GM12872 (cell line): ENCODE measurements around the gene CFAP61.

ENCODE experiments used
- CTCF ChIP-seq: IDR thresholded peaks from 3 replicates; pipeline ENCODE4 v1.5.1; 2011; ENCODE audit warnings: low read depth, mild to moderate bottlenecking, low read length, moderate library complexity; ENCODE audit not compliant: insufficient read depth

The CFAP61 gene

GRCh38 chr20:20342066-20342465 lies 289.7 kb downstream of the CFAP61 start:
- TF ChIP-seq CTCF = no peak

- no peak for TF ChIP-seq CTCF
These were observed 291.6 kb downstream of the CFAP61 start for GRCh38 chr20:20343932-20344331.

GRCh38 chr20:20344476-20344875 lies 292.1 kb downstream of the CFAP61 start:
- no peak for TF ChIP-seq CTCF

GRCh38 chr20:20353576-20353975 lies 301.2 kb downstream of the CFAP61 start:
- TF ChIP-seq CTCF = no peak

GRCh38 chr20:20358801-20359200 lies 306.5 kb downstream of the CFAP61 start:
- no peak for TF ChIP-seq CTCF

- TF ChIP-seq CTCF = no peak
These were observed 307.3 kb downstream of the CFAP61 start for GRCh38 chr20:20359628-20360027.

- peak; percentile 82 for TF ChIP-seq CTCF
These were observed 308.1 kb downstream of the CFAP61 start for GRCh38 chr20:20360464-20360863.
